Measurements from ENCODE around the gene SLC26A9. TPM values are rescaled to one million over a fixed set of nuclear protein-coding genes. Genes with fewer than 3 reads are reported as not detected.

Gene SLC26A9
- total RNA-seq, 1 experiment from 2014 or later: not detected

DNA sequence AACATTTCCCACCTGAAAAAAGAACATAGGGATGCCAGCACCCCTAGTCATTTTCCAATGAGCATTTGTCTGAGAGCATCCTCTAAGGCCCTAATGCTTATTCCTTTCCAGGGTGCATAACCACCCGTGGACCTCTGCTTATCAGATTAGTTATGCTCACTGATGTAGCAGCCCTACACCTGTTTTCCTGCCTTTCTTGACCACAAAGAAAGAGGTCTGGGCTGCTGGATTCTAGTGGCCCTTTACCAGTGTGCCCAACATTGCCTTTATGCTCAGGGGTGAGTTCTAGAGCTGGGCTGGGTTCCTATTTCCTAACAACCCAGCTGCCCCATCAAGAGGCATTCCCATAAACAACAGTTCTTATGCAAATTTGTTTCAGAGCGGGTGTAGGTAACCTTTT, 73.0 kb downstream of the SLC26A9 start:
- Histone ChIP-seq H2AFZ (ENCODE audit: low read length) (no peak overlapping the region), H3K27me3 (ENCODE audit: low read length) (no peaks in the 10 kb centered on the region), H3K9me3 (ENCODE audit: low read length) (no peaks in the 10 kb centered on the region), H3K27ac (ENCODE audit: low read length) (no peak overlapping the region), H3K79me2 (ENCODE audit: low read length) (no peaks in the 10 kb centered on the region), H3K4me2 (ENCODE audit: low read length) (no peak overlapping the region), H3K9me2 (replicated peaks; ENCODE audit: low read length) (no peaks in the 10 kb centered on the region), H3K9ac (ENCODE audit: low read length) (no peak overlapping the region), H3F3A (ENCODE audit: low read length, unreplicated experiment) (no peaks in the 10 kb centered on the region), H4K20me1 (ENCODE audit: low read length) (no peaks in the 10 kb centered on the region), H3K36me3 (ENCODE audit: low read depth, low read length) (no peaks in the 10 kb centered on the region), H3K4me1 (ENCODE audit: insufficient read depth, low read length) (no peaks in the 10 kb centered on the region), H3K4me3 (ENCODE audit: low read length) (no peak overlapping the region)
- TF ChIP-seq EZH2 (IDR thresholded peaks at IDR 0.05; ENCODE audit: low read length, unreplicated experiment): no peak
- TF ChIP-seq EZH2phosphoT487 (IDR thresholded peaks at IDR 0.05; ENCODE audit: borderline replicate concordance, low read length): no peak
- TF ChIP-seq CTCF (conservative IDR thresholded peaks at IDR 0.05; ENCODE audit: low read depth, low read length): no peak
- BruUV-seq (replicated peaks): no TSS peak
- POLR2A ChIA-PET (ENCODE audit: unreplicated experiment): no interaction called here
- DNase-seq: no peak
- no peak for ATAC-seq
- intact Hi-C loops (cut with micrococcal nuclease): no loop called here
- CTCF ChIA-PET: no interaction called here

Other genes with a start within 250 kb of the SLC26A9 start
- gene NUCKS1, start 193.3 kb downstream of the SLC26A9 start, total RNA-seq (2014; rRNA removed): 101 and 122 TPM in 2 replicates
- 7.4 and 7.9 TPM in 2 replicates for gene RAB29, start 168.0 kb downstream of the SLC26A9 start, total RNA-seq (2014; rRNA removed)
- 17.2 and 22.8 TPM in 2 replicates for gene SLC41A1, start 130.3 kb downstream of the SLC26A9 start, total RNA-seq (2014; rRNA removed)
- not detected in 2 replicates for gene PM20D1, start 93.3 kb downstream of the SLC26A9 start, total RNA-seq (2014; rRNA removed)
- not detected in 2 replicates for gene RAB7B, start 59.9 kb upstream of the SLC26A9 start, total RNA-seq (2014; rRNA removed)
- 0.51 TPM in 1 of 2 replicates, not detected in the other for gene CTSE, start 80.4 kb upstream of the SLC26A9 start, total RNA-seq (2014; rRNA removed)
- gene RHEX, start 109.7 kb upstream of the SLC26A9 start, total RNA-seq (2014; rRNA removed): not detected in 2 replicates
- gene AVPR1B, start 173.9 kb upstream of the SLC26A9 start, total RNA-seq (2014; rRNA removed): 0.22 TPM in 1 of 2 replicates, not detected in the other